ENCODE results near the gene SPOCK2. TPM values are rescaled to one million over a fixed set of nuclear protein-coding genes. Genes with fewer than 3 reads are reported as not detected.

Gene SPOCK2
- total and polyA plus RNA-seq, 10 donors, result 12.6 to 64.3 (median 40.5) TPM

GRCh38 chr10:72087392-72087968 lies 871 bp downstream of the SPOCK2 start:
- Histone ChIP-seq H3K4me3 (peak overlapping the region; percentile 50 to 78 (median 58)), H3K9me3 (no peaks in the 10 kb centered on the region), H3K4me1 (peaks cover 8 to 79% (median 50%) of the 10 kb centered on the region in 6 donors), H3K36me3 (peaks cover 0 to 6% (median 0%) of the 10 kb centered on the region in 6 donors), H3K27ac (peak overlapping the region; percentile 74 to 91 (median 89)), H3K27me3 (replicated peaks in 1 of 7) (peaks cover 0 to 30% (median 16%) of the 10 kb centered on the region in 7 donors)
- WGBS, 5 donors, result 0 to 2% (median 1%) methylated on average over 10 to 50 of the region's 50 CpGs
- peak; percentile 93 for DNase-seq
- intact Hi-C loops (cut with DNase I; ENCODE audit: low total_unique reads), result no loop called here
- no peak for TF ChIP-seq CTCF (IDR thresholded peaks at IDR 0.05 in 8 of 11, conservative IDR thresholded peaks at IDR 0.05 in 3 of 11)
- no peak for TF ChIP-seq POLR2A (IDR thresholded peaks at IDR 0.05)
- peak; percentile 20 to 63 (median 40) for TF ChIP-seq POLR2AphosphoS5 (IDR thresholded peaks at IDR 0.05)

- 28 to 65% (median 36%) methylated on average over 27 to 61 of the region's 61 CpGs for WGBS, 5 donors
These were observed 1.6 kb downstream of the SPOCK2 start for GRCh38 chr10:72086466-72087391.

GRCh38 chr10:72085864-72086465 lies 2.4 kb downstream of the SPOCK2 start:
- DNase-seq, result no peak
- intact Hi-C loops (cut with DNase I; ENCODE audit: low total_unique reads), result no loop called here
- Histone ChIP-seq H3K27me3 (replicated peaks in 1 of 7) (peaks cover 0 to 30% (median 16%) of the 10 kb centered on the region in 7 donors), H3K9me3 (no peaks in the 10 kb centered on the region), H3K4me3 (peak overlapping the region in 7 of 8 donors; percentile 51 to 78 (median 59)), H3K36me3 (peaks cover 0 to 5% (median 0%) of the 10 kb centered on the region in 6 donors), H3K27ac (peak overlapping the region in 7 of 8 donors; percentile 25 to 91 (median 89)), H3K4me1 (peaks cover 8 to 94% (median 61%) of the 10 kb centered on the region in 6 donors)
- TF ChIP-seq CTCF (IDR thresholded peaks at IDR 0.05 in 8 of 11, conservative IDR thresholded peaks at IDR 0.05 in 3 of 11) (no peak), POLR2AphosphoS5 (IDR thresholded peaks at IDR 0.05) (no peak), POLR2A (IDR thresholded peaks at IDR 0.05) (no peak)
- 21 to 44% (median 36%) methylated on average over 1 of the region's 1 CpG for WGBS, 5 donors

More at GRCh38 chr10:72086466-72087391, 1.6 kb downstream of the SPOCK2 start:
- H3K4me3 ChIP-seq, result peak overlapping the region; percentile 50 to 78 (median 58)
- H3K36me3 ChIP-seq, result peaks cover 0 to 5% (median 0%) of the 10 kb centered on the region in 6 donors
- peaks cover 0 to 30% (median 16%) of the 10 kb centered on the region in 7 donors for H3K27me3 ChIP-seq (replicated peaks in 1 of 7)
- H3K4me1 ChIP-seq, result peaks cover 8 to 86% (median 55%) of the 10 kb centered on the region in 6 donors
- H3K27ac ChIP-seq, result peak overlapping the region; percentile 74 to 91 (median 89)
- TF ChIP-seq CTCF (IDR thresholded peaks at IDR 0.05 in 8 of 11, conservative IDR thresholded peaks at IDR 0.05 in 3 of 11), result peak in 2 of 11 experiments; percentile 5 to 10
- no peak for TF ChIP-seq POLR2A (IDR thresholded peaks at IDR 0.05)
- TF ChIP-seq POLR2AphosphoS5 (IDR thresholded peaks at IDR 0.05), result peak in 2 of 3 donors; percentile 35 to 68
- H3K9me3 ChIP-seq, result no peaks in the 10 kb centered on the region
- peak; percentile 96 for DNase-seq
- intact Hi-C loops (cut with DNase I; ENCODE audit: low total_unique reads), result no loop called here

All from spleen (tissue), 11 donors.